ENCODE measurements around the gene NRARP. TPM values are rescaled to one million over a fixed set of nuclear protein-coding genes. Genes with fewer than 3 reads are reported as not detected.

The NRARP gene
- total RNA-seq, 4 donors from 2014 or later, result 3.1 to 13.5 (median 3.9) TPM

GRCh38 chr9:137303893-137304382 is 1.9 kb upstream of the NRARP start:
- WGBS, 2 donors, result 65% methylated on average over 22 of the region's 22 CpGs
- no peaks in the 10 kb centered on the region for H3K9me3 ChIP-seq
- TF ChIP-seq POLR2A (IDR thresholded peaks at IDR 0.05), result no peak
- no peak overlapping the region for H3K4me3 ChIP-seq
- DNase-seq (ENCODE audit: low spot score in 2 of 2), result no peak
- H3K36me3 ChIP-seq, result no peaks in the 10 kb centered on the region
- peak overlapping the region in 3 of 4 donors; percentile 5 to 86 (median 28) for H3K27ac ChIP-seq
- peaks cover 3 to 81% of the 10 kb centered on the region in 2 donors for H3K27me3 ChIP-seq
- peaks cover 0 to 86% (median 43%) of the 10 kb centered on the region in 4 donors for H3K4me1 ChIP-seq

GRCh38 chr9:137303151-137303892 is 1.3 kb upstream of the NRARP start:
- Histone ChIP-seq H3K27me3 (peaks cover 3 to 87% of the 10 kb centered on the region in 2 donors), H3K36me3 (no peaks in the 10 kb centered on the region), H3K27ac (peak overlapping the region in 3 of 4 donors; percentile 76 to 86 (median 81)), H3K9me3 (no peaks in the 10 kb centered on the region), H3K4me3 (peak overlapping the region in 2 of 4 donors; percentile 25 to 56), H3K4me1 (peaks cover 0 to 92% (median 44%) of the 10 kb centered on the region in 4 donors)
- TF ChIP-seq EP300 (IDR thresholded peaks at IDR 0.05), result no peak
- no peak for TF ChIP-seq POLR2A (IDR thresholded peaks at IDR 0.05)
- no peak for TF ChIP-seq CTCF (IDR thresholded peaks at IDR 0.05)
- WGBS, 2 donors, result 56 to 60% methylated on average over 14 to 15 of the region's 23 CpGs
- DNase-seq (ENCODE audit: low spot score in 2 of 2), result no peak

- TF ChIP-seq EP300 (IDR thresholded peaks at IDR 0.05) (no peak), CTCF (IDR thresholded peaks at IDR 0.05) (peak in 4 of 5 experiments; percentile 23 to 72 (median 61))
- Histone ChIP-seq H3K4me1 (peaks cover 0 to 90% (median 46%) of the 10 kb centered on the region in 4 donors), H3K27me3 (peaks cover 3 to 88% of the 10 kb centered on the region in 2 donors), H3K27ac (peak overlapping the region in 3 of 4 donors; percentile 76 to 86 (median 81)), H3K36me3 (no peaks in the 10 kb centered on the region), H3K9me3 (no peaks in the 10 kb centered on the region), H3K4me3 (peak overlapping the region; percentile 3 to 56 (median 36))
- DNase-seq (ENCODE audit: low spot score in 2 of 2), result no peak
- 10% methylated on average over 17 to 23 of the region's 78 CpGs for WGBS, 2 donors
Measured at GRCh38 chr9:137302449-137303150, 529 bp upstream of the NRARP start.

- Histone ChIP-seq H3K27ac (peak overlapping the region in 3 of 4 donors; percentile 36 to 72 (median 53)), H3K4me3 (peak overlapping the region; percentile 34 to 54 (median 40)), H3K4me1 (peaks cover 0 to 87% (median 34%) of the 10 kb centered on the region in 4 donors), H3K27me3 (peaks cover 3 to 88% of the 10 kb centered on the region in 2 donors), H3K36me3 (no peaks in the 10 kb centered on the region), H3K9me3 (no peaks in the 10 kb centered on the region)
- WGBS, 2 donors, result 1% methylated on average over 24 to 38 of the region's 115 CpGs
- no peak for DNase-seq (ENCODE audit: low spot score in 2 of 2)
- TF ChIP-seq EP300 (IDR thresholded peaks at IDR 0.05), result no peak
- TF ChIP-seq CTCF (IDR thresholded peaks at IDR 0.05), result peak in 2 of 5 experiments; percentile 9 to 22
- no peak for TF ChIP-seq POLR2A (IDR thresholded peaks at IDR 0.05)
Measured at GRCh38 chr9:137301081-137301947, 757 bp downstream of the NRARP start.

- Histone ChIP-seq H3K27me3 (peaks cover 3 to 87% of the 10 kb centered on the region in 2 donors), H3K4me3 (peak overlapping the region in 3 of 4 donors; percentile 34 to 54 (median 47)), H3K36me3 (no peaks in the 10 kb centered on the region), H3K27ac (peak overlapping the region in 2 of 4 donors; percentile 36 to 72), H3K4me1 (peaks cover 0 to 87% (median 29%) of the 10 kb centered on the region in 4 donors), H3K9me3 (no peaks in the 10 kb centered on the region)
- 6% methylated on average over 25 of the region's 25 CpGs for WGBS, 2 donors
- no peak for DNase-seq (ENCODE audit: low spot score in 2 of 2)
- TF ChIP-seq CTCF (IDR thresholded peaks at IDR 0.05) (no peak), POLR2A (IDR thresholded peaks at IDR 0.05) (no peak), EP300 (IDR thresholded peaks at IDR 0.05) (no peak)
Measured at GRCh38 chr9:137300567-137301080, 1.4 kb downstream of the NRARP start.

Data from tibial nerve (tissue), 4 donors.